Embryonic facial prominence (tissue), 1 donor: ENCODE results near the gene NUDT9.
"Not testable (repeated sequence)": the region's sequence is repeated elsewhere in the genome, so short reads cannot be mapped to it uniquely, and the experiment has no call there.

Experiments
- DNase-seq: peaks from one replicate; pipeline ENCODE4 v3.0.0-alpha.2; 2016; ENCODE audit errors: extremely low spot score

NUDT9 gene

GRCh38 chr4:87462102-87462501, 39.7 kb downstream of the NUDT9 start:
- DNase-seq, result no peak

DNA sequence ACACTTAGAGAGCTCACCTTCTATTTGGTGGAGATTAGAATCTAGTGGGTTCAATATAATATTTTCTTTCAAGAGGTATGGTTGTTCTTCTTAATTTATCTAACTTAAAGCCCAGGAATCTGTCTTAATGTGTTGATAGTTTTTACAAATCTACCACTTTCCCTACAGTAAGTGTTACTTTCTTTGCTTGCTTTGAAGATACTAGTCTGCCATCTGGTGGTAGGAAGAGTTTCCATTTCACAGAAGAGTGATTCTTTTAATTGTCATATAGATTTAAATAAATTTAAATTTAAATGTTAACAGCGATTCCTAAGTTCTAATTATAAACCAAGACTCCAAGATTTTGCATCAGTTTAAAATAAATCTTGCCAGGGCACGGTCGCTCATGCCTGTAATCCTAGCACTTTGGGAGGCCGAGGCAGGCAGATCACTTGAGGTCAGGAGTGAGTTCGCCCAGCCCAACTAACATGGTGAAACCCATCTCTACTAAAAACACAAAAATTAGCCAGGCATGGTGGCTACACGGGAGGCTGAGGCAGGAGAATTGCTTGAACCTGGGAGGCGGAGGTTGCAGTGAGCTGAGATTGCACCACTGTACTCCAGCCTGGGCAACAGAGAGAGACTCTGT, 43.5 kb downstream of the NUDT9 start:
- DNase-seq, result peak; percentile 34

- no peak for DNase-seq
Measured at GRCh38 chr4:87469390-87469789, 47.0 kb downstream of the NUDT9 start.

- no peak for DNase-seq
Measured at GRCh38 chr4:87476934-87477333, 54.6 kb downstream of the NUDT9 start.

DNA sequence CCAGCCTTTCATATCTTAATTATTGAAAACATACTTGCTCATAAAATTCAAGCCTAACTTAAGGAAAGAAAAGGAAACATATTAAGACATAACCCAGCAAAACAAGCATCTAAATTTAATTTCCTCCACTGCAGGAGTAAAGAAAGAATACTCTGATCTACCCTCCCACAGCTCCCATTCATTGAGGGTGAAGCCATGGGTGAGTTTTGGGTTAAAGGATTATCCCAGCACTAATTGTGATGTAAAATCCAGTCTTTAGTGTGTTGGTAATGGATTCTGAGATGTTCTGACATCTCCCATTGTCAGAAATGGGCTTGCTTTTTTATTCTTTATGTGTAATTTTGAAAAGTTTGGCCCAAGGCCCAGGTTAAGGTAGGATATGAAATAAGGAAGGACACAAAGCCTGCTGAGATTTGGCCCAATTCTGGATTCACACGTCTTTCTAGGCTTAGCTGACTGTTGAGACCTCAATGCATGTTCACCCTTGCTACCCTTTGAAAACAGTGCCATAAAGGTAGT, 56.4 kb downstream of the NUDT9 start:
- no peak for DNase-seq

DNA sequence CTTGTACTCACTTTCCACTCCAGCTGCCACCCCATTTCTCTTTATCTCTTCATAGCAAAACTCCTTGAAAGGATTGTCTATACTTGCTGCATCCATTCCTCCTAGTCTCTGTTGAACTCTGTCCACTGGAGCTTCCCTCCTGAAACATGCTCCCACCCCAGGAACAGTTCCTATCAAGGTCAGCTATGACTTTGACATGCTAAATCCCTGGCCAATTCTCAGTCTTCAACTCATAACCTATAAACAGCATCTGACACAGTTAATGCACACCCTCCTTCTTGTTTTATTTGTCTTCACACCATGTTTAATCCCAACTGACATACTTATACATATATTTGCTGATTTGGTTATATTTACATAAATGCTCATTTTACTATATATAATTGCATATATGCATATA, 59.0 kb downstream of the NUDT9 start:
- no peak for DNase-seq

- not testable (repeated sequence) for DNase-seq
Measured at GRCh38 chr4:87483247-87483646, 60.9 kb downstream of the NUDT9 start.

GRCh38 chr4:87488666-87489065, 66.3 kb downstream of the NUDT9 start:
- DNase-seq, result not testable (repeated sequence)

- DNase-seq, result no peak
Measured at GRCh38 chr4:87489678-87490077, 67.3 kb downstream of the NUDT9 start.

GRCh38 chr4:87490664-87491369, 68.4 kb downstream of the NUDT9 start:
- no peak for DNase-seq

DNA sequence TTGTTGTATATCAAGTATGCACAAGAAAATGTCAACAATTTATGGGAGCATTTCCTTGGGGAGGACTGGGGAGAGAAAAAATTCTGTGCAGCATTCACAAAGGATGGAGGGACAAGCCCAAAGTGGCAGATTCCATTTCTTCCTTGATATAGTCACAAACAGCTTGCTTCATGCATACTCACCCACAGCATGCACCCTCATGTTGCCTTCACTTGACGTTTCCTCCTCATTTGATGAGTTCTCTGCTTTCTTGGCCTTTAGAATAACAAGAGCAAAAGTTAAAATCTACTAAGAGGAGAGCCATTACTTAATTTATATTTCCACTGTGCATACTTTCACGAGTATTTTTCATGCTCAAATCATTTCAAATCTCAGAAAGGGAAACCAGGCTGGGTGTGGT, 69.1 kb downstream of the NUDT9 start:
- no peak for DNase-seq

- DNase-seq, result not testable (repeated sequence)
Measured at GRCh38 chr4:87491851-87492250, 69.5 kb downstream of the NUDT9 start.

DNA sequence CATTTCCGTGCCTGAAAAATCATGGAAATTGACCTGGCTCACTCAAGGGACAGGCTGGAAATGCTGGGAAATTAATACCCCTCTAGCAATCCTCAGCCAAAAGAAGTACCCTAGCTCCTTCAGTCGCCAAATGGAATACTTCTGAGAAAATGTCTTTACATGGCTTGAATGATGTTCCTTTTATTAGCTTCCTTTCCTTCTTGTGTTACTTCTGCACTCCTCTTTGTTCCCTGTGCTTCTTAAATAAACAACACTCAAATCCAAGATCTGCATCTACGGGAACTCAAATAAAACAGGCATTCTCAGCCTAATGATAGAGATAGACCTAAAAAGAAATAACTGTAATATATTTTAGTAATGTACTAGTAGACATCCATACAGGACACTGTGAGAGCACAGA, 70.7 kb downstream of the NUDT9 start:
- no peak for DNase-seq

GRCh38 chr4:87497159-87497558, 74.8 kb downstream of the NUDT9 start:
- DNase-seq, result no peak

DNA sequence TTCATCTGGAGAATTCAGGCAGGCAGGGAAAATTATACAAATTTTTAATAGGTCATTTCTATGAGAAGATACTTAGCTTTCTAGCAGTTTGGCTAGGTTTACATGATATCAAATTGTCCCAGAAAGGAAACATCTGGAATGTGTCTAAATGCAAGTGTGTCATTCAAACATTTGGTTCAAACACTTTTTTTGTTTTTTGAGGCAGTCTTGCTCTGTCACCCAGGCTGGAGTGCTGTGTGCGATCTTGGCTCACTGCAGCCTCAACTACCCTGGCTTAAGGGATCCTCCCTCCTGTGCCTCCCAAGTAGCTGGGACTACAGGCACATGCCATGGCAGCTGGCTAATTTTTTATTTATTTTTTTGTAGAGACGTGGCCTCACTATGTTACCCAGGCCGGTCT, 75.2 kb downstream of the NUDT9 start:
- DNase-seq, result no peak

GRCh38 chr4:87498446-87498900, 76.1 kb downstream of the NUDT9 start:
- no peak for DNase-seq

- no peak for DNase-seq
Measured at GRCh38 chr4:87499403-87500091, 77.2 kb downstream of the NUDT9 start.

- DNase-seq, result no peak
Measured at GRCh38 chr4:87500092-87500462, 77.7 kb downstream of the NUDT9 start.

GRCh38 chr4:87502580-87503238, 80.3 kb downstream of the NUDT9 start:
- no peak for DNase-seq

GRCh38 chr4:87505862-87506261, 83.5 kb downstream of the NUDT9 start:
- DNase-seq, result no peak

DNA sequence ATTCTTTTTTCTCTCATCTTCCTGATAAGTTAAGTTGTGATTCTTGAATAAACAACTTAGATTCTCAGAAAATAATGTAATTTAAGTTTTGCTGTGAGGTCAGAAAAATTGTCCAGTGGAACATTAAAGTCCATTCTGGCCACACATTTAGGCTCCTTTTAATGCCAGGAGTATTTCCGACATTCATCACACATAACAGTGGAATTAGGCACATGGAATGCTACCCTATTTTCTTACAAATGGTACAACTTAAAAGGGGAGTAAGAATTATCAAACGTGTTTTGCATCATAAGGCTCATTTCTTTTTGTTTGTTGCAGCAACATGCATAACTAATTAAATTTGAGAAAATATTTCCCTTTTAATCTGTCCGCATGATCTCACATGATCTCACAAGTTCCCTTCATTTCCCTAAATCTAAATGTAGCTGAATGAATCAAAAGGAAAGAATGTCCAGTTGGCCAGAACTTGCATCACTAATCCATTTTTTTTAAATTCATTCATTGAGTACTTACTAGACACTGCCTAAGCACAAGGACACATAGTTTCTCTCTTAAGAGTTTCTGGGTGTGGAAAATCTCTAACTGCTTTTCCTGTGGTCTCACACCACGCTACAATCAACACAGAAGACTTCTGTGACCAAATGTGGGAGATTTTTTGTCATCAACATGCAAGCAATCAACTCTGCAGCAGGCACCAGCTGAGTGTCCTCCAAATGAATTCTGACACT, 84.8 kb downstream of the NUDT9 start:
- DNase-seq, result no peak
